A673 (cell line): ENCODE measurements around the gene ZNF367.

Source experiments
- EZH2 ChIP-seq: fragments of 200-600 bp; sonication (generic); IDR thresholded peaks from 2 replicates; pipeline ENCODE4 v1.6.1; 2017; ENCODE audit warnings: borderline replicate concordance, low read depth, mild to moderate bottlenecking, mixed read lengths, antibody characterized with exemption, low read length; ENCODE audit not compliant: poor library complexity, severe bottlenecking
- TF ChIP-seq, protein P1 (sequence below): fragments of 300-800, 200-600 bp; sonication (generic); conservative IDR thresholded peaks from 2 replicates; pipeline ENCODE4 v1.5.1; 2017; ENCODE audit warnings: low read depth, mild to moderate bottlenecking, antibody characterized with exemption, low read length, moderate library complexity, mixed read lengths

DNA sequence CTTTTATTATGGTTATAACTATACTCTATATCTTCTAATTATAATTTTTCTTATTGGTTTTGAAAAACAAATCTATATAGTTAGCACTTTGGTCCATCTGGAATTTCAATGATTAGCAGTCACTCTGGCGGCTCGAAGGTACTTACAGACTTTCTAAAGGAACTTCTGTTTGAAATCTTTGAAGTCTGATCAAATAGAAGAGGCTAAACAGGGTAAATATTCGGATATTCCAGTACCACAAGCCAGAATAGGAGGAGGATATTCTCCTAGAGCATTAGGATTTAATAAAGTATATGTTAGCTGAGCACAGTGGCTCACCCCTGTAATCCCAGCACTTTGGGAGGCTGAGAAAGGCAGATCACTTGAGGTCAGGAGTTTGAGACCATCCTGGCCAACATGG lies 77.5 kb downstream of the ZNF367 start:
- TF ChIP-seq, protein P1, sequence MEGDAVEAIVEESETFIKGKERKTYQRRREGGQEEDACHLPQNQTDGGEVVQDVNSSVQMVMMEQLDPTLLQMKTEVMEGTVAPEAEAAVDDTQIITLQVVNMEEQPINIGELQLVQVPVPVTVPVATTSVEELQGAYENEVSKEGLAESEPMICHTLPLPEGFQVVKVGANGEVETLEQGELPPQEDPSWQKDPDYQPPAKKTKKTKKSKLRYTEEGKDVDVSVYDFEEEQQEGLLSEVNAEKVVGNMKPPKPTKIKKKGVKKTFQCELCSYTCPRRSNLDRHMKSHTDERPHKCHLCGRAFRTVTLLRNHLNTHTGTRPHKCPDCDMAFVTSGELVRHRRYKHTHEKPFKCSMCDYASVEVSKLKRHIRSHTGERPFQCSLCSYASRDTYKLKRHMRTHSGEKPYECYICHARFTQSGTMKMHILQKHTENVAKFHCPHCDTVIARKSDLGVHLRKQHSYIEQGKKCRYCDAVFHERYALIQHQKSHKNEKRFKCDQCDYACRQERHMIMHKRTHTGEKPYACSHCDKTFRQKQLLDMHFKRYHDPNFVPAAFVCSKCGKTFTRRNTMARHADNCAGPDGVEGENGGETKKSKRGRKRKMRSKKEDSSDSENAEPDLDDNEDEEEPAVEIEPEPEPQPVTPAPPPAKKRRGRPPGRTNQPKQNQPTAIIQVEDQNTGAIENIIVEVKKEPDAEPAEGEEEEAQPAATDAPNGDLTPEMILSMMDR = no peak
- no peak for TF ChIP-seq EZH2
